Loucy (cell line): ENCODE data around the gene DCP1A.

Experiments
- EZH2phosphoT487 ChIP-seq: fragments of 200-600 bp; IDR thresholded peaks from 2 replicates; pipeline ENCODE4 v1.6.1; 2018; ENCODE audit warnings: antibody characterized with exemption, mild to moderate bottlenecking, moderate library complexity, borderline replicate concordance
- TF ChIP-seq, protein P1 (sequence below): fragments of 200-600 bp; sonication (generic); conservative IDR thresholded peaks from 2 replicates; pipeline ENCODE4 v1.5.1; 2014; ENCODE audit warnings: mild to moderate bottlenecking, antibody characterized with exemption, low read length

GRCh38 chr3:53258600-53259426, 88.5 kb downstream of the DCP1A start:
- TF ChIP-seq, protein P1, sequence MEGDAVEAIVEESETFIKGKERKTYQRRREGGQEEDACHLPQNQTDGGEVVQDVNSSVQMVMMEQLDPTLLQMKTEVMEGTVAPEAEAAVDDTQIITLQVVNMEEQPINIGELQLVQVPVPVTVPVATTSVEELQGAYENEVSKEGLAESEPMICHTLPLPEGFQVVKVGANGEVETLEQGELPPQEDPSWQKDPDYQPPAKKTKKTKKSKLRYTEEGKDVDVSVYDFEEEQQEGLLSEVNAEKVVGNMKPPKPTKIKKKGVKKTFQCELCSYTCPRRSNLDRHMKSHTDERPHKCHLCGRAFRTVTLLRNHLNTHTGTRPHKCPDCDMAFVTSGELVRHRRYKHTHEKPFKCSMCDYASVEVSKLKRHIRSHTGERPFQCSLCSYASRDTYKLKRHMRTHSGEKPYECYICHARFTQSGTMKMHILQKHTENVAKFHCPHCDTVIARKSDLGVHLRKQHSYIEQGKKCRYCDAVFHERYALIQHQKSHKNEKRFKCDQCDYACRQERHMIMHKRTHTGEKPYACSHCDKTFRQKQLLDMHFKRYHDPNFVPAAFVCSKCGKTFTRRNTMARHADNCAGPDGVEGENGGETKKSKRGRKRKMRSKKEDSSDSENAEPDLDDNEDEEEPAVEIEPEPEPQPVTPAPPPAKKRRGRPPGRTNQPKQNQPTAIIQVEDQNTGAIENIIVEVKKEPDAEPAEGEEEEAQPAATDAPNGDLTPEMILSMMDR = no peak
- TF ChIP-seq EZH2phosphoT487 = no peak
